ENCODE results near the gene PPFIA1.

The PPFIA1 gene

GRCh38 chr11:70352100-70352499, 81.6 kb downstream of the PPFIA1 start:
- no peak for TF ChIP-seq CTCF (IDR thresholded peaks at IDR 0.05; ENCODE audit: borderline replicate concordance, control extremely low read depth, extremely low read depth, insufficient read depth, missing control alignments)
- in situ Hi-C loops (cut with MboI; ENCODE audit: low sequenced_read_pairs, unreplicated experiment): no loop called here
- no peak for DNase-seq (ENCODE audit: low spot score)

GRCh38 chr11:70352601-70353000, 82.1 kb downstream of the PPFIA1 start:
- no peak for TF ChIP-seq CTCF (IDR thresholded peaks at IDR 0.05; ENCODE audit: borderline replicate concordance, control extremely low read depth, extremely low read depth, insufficient read depth, missing control alignments)
- DNase-seq (ENCODE audit: low spot score): no peak
- in situ Hi-C loops (cut with MboI; ENCODE audit: low sequenced_read_pairs, unreplicated experiment): no loop called here

GRCh38 chr11:70353329-70353728, 82.8 kb downstream of the PPFIA1 start:
- in situ Hi-C loops (cut with MboI; ENCODE audit: low sequenced_read_pairs, unreplicated experiment): no loop called here
- TF ChIP-seq CTCF (IDR thresholded peaks at IDR 0.05; ENCODE audit: borderline replicate concordance, control extremely low read depth, extremely low read depth, insufficient read depth, missing control alignments): no peak
- DNase-seq (ENCODE audit: low spot score): no peak

- no peak for DNase-seq (ENCODE audit: low spot score)
- TF ChIP-seq CTCF (IDR thresholded peaks at IDR 0.05; ENCODE audit: borderline replicate concordance, control extremely low read depth, extremely low read depth, insufficient read depth, missing control alignments): no peak
- in situ Hi-C loops (cut with MboI; ENCODE audit: low sequenced_read_pairs, unreplicated experiment): no loop called here
Measured at GRCh38 chr11:70353900-70354568, 83.5 kb downstream of the PPFIA1 start.

GRCh38 chr11:70354629-70355028, 84.1 kb downstream of the PPFIA1 start:
- no peak for TF ChIP-seq CTCF (IDR thresholded peaks at IDR 0.05; ENCODE audit: borderline replicate concordance, control extremely low read depth, extremely low read depth, insufficient read depth, missing control alignments)
- in situ Hi-C loops (cut with MboI; ENCODE audit: low sequenced_read_pairs, unreplicated experiment): no loop called here
- no peak for DNase-seq (ENCODE audit: low spot score)

- in situ Hi-C loops (cut with MboI; ENCODE audit: low sequenced_read_pairs, unreplicated experiment): no loop called here
- DNase-seq (ENCODE audit: low spot score): no peak
- TF ChIP-seq CTCF (IDR thresholded peaks at IDR 0.05; ENCODE audit: borderline replicate concordance, control extremely low read depth, extremely low read depth, insufficient read depth, missing control alignments): no peak
Measured at GRCh38 chr11:70358753-70359152, 88.3 kb downstream of the PPFIA1 start.
